Astrocyte (in vitro differentiated cells and primary cell): ENCODE data around the gene FXYD7.

Experiments used
- CTCF ChIP-seq: IDR thresholded peaks from 2 replicates; pipeline ENCODE4 v1.5.1; 2011; ENCODE audit warnings: low read depth, mild to moderate bottlenecking, inconsistent platforms, low read length, moderate library complexity; ENCODE audit not compliant: insufficient read depth
- EZH2 ChIP-seq: IDR thresholded peaks from 2 replicates; pipeline ENCODE4 v1.6.1; 2012; ENCODE audit warnings: mild to moderate bottlenecking, low read length, inconsistent platforms; ENCODE audit not compliant: insufficient read depth

GRCh38 chr19:35156673-35157014 is 13.6 kb downstream of the FXYD7 start:
- no peak for TF ChIP-seq CTCF
- no peak for TF ChIP-seq EZH2
